ENCODE measurements around the gene ZBP1.

Gene ZBP1

GRCh38 chr20:57627339-57627738 is 7.1 kb upstream of the ZBP1 start:
- ATAC-seq = no peak
- TF ChIP-seq TSHZ2 (CRISPR knock-in tag; IDR thresholded peaks at IDR 0.05) = no peak
- TF ChIP-seq ZNF565 (CRISPR knock-in tag; conservative IDR thresholded peaks at IDR 0.05; ENCODE audit: low read depth) = no peak
- TF ChIP-seq CREB5 (CRISPR knock-in tag; IDR thresholded peaks at IDR 0.05; ENCODE audit: low read depth) = no peak
- no peak for TF ChIP-seq ZFP3 (CRISPR knock-in tag; IDR thresholded peaks at IDR 0.05)
- no peak for TF ChIP-seq TOX (CRISPR knock-in tag; IDR thresholded peaks at IDR 0.05; ENCODE audit: borderline replicate concordance)
- TF ChIP-seq TCF4 (CRISPR knock-in tag; IDR thresholded peaks at IDR 0.05; ENCODE audit: borderline replicate concordance) = no peak
- no peak for TF ChIP-seq ARNTL (CRISPR knock-in tag; IDR thresholded peaks at IDR 0.05; ENCODE audit: borderline replicate concordance, low read depth)
- TF ChIP-seq SNAI2 (CRISPR knock-in tag; IDR thresholded peaks at IDR 0.05) = no peak
- no peak for TF ChIP-seq ISL1 (CRISPR knock-in tag; IDR thresholded peaks at IDR 0.05)
- no peak for TF ChIP-seq CSRNP3 (CRISPR knock-in tag; IDR thresholded peaks at IDR 0.05)
- no peak for TF ChIP-seq POU6F1 (CRISPR knock-in tag; IDR thresholded peaks at IDR 0.05; ENCODE audit: borderline replicate concordance, low read depth)
- TF ChIP-seq BACH2 (CRISPR knock-in tag; IDR thresholded peaks at IDR 0.05; ENCODE audit: borderline replicate concordance) = no peak
- TF ChIP-seq ZFP30 (CRISPR knock-in tag; IDR thresholded peaks at IDR 0.05) = no peak

GRCh38 chr20:57625978-57626377 is 5.8 kb upstream of the ZBP1 start:
- no peak for ATAC-seq
- TF ChIP-seq PPARA (CRISPR knock-in tag; IDR thresholded peaks at IDR 0.05; ENCODE audit: borderline replicate concordance) (no peak), TSHZ2 (CRISPR knock-in tag; IDR thresholded peaks at IDR 0.05) (no peak), SNAI2 (CRISPR knock-in tag; IDR thresholded peaks at IDR 0.05) (no peak), CREB5 (CRISPR knock-in tag; IDR thresholded peaks at IDR 0.05; ENCODE audit: low read depth) (no peak), CSDC2 (CRISPR knock-in tag; IDR thresholded peaks at IDR 0.05) (no peak), ZNF565 (CRISPR knock-in tag; conservative IDR thresholded peaks at IDR 0.05; ENCODE audit: low read depth) (no peak), ZFP3 (CRISPR knock-in tag; IDR thresholded peaks at IDR 0.05) (no peak), ESRRG (CRISPR knock-in tag; IDR thresholded peaks at IDR 0.05) (no peak), TCF4 (CRISPR knock-in tag; IDR thresholded peaks at IDR 0.05; ENCODE audit: borderline replicate concordance) (no peak), CSRNP3 (CRISPR knock-in tag; IDR thresholded peaks at IDR 0.05) (no peak), BACH2 (CRISPR knock-in tag; IDR thresholded peaks at IDR 0.05; ENCODE audit: borderline replicate concordance) (no peak), RARB (CRISPR knock-in tag; IDR thresholded peaks at IDR 0.05) (no peak), ZNF70 (CRISPR knock-in tag; IDR thresholded peaks at IDR 0.05) (no peak), PATZ1 (CRISPR knock-in tag; IDR thresholded peaks at IDR 0.05; ENCODE audit: borderline replicate concordance) (no peak), GLIS3 (CRISPR knock-in tag; IDR thresholded peaks at IDR 0.05) (no peak), ISL1 (CRISPR knock-in tag; IDR thresholded peaks at IDR 0.05) (no peak)

Data from SK-N-SH treated with all-trans-retinoic acid at 6 μM for 48 hours (cell line).